D721Med (cell line): ENCODE data around the gene RNPEPL1.

ENCODE experiments used
- DNase-seq: peaks from one replicate; pipeline ENCODE4 v3.0.0; 2011; ENCODE audit warnings: low spot score; ENCODE audit not compliant: insufficient read length
- FAIRE-seq: peaks from 2 replicates; lab custom pipeline; 2011; peaks lifted over from hg19 to GRCh38; lab: Jason Lieb, UNC
- CTCF ChIP-seq: IDR thresholded peaks from 2 replicates; pipeline ENCODE4 v1.5.1; 2012; ENCODE audit warnings: mild to moderate bottlenecking, control low read depth; ENCODE audit not compliant: insufficient read depth; ENCODE audit errors: missing control alignments

The RNPEPL1 gene

GRCh38 chr2:240581811-240582210, 13.5 kb downstream of the RNPEPL1 start:
- no peak for FAIRE-seq
- no peak for TF ChIP-seq CTCF

GRCh38 chr2:240582781-240583180, 14.5 kb downstream of the RNPEPL1 start:
- FAIRE-seq (no peak), DNase-seq (no peak)
- TF ChIP-seq CTCF = no peak

More at GRCh38 chr2:240581811-240582210, 13.5 kb downstream of the RNPEPL1 start:
- DNase-seq = no peak

GRCh38 chr2:240583774-240584173, 15.5 kb downstream of the RNPEPL1 start:
- DNase-seq (no peak), FAIRE-seq (no peak)
- no peak for TF ChIP-seq CTCF

- TF ChIP-seq CTCF = no peak
- DNase-seq = no peak
- no peak for FAIRE-seq
These were observed 16.3 kb downstream of the RNPEPL1 start for GRCh38 chr2:240584486-240585031.

- TF ChIP-seq CTCF = no peak
- FAIRE-seq (no peak), DNase-seq (no peak)
These were observed 16.8 kb downstream of the RNPEPL1 start for GRCh38 chr2:240585101-240585500.

GRCh38 chr2:240585681-240586197, 17.5 kb downstream of the RNPEPL1 start:
- FAIRE-seq = no peak
- no peak for DNase-seq
- TF ChIP-seq CTCF = no peak

GRCh38 chr2:240586198-240586918, 18.1 kb downstream of the RNPEPL1 start, which contains the start of gene CAPN10:
Gene CAPN10, plus strand, starts transcription at chr2:240586734. Its CDS starts 178 bp downstream, at chr2:240586912.
- no peak for FAIRE-seq
- TF ChIP-seq CTCF = no peak
- peak; percentile 90 for DNase-seq
